HepG2 (cell line): ENCODE measurements around the gene PRPF18. TPM values are rescaled to one million over a fixed set of nuclear protein-coding genes. Genes with fewer than 3 reads are reported as not detected.

Experiments used
- ATAC-seq: fragments of 200-7000 bp; cut with Tn5 transposase; 3 replicates; pipeline ENCODE4 v1.9.1; 2020; ENCODE audit warnings: mild to moderate bottlenecking, moderate library complexity
- BruUV-seq: library from RNA; stranded (reverse); fragments of 400-500 nt; replicated peaks from 2 replicates; lab custom pipeline; 2021; lab: Mats Ljungman, UMichigan
- CTCF ChIA-PET: fragments of 300-600 bp; formaldehyde crosslinking; extraction: SDS; loops from one replicate; lab custom pipeline; 2021; ENCODE audit warnings: low total read pairs, inconsistent platforms, low intra/inter-chr PET ratio; lab: Yijun Ruan, JAX
- POLR2A ChIA-PET: fragments of 350-600 bp; sonication (Branson Sonifier 250); formaldehyde crosslinking; loops from one replicate; lab custom pipeline; 2020; ENCODE audit warnings: antibody characterized with exemption, inconsistent platforms; lab: Yijun Ruan, JAX
- DNase-seq: peaks from one replicate; pipeline ENCODE4 v3.0.0-alpha.2; 2015; ENCODE audit warnings: low spot score
- FAIRE-seq: peaks from 3 replicates; lab custom pipeline; 2011; peaks lifted over from hg19 to GRCh38; lab: Jason Lieb, UNC
- H2AFZ ChIP-seq: one replicate; pipeline ENCODE4 v1.6.1; 2011; ENCODE audit warnings: low read length, inconsistent platforms
- H3K27ac ChIP-seq: fragments of 300-600 bp; 3 replicates; pipeline ENCODE4 v1.8.0; 2011; ENCODE audit warnings: mixed run types, mild to moderate bottlenecking, mixed read lengths, low read length, inconsistent platforms; ENCODE audit not compliant: insufficient read depth; ENCODE audit errors: extremely low read length
- H3K27me3 ChIP-seq, 2 experiments: fragments of 200-600 bp in 1 of 2; 2 replicates in 1 of 2; 3 replicates in 1 of 2; pipeline versions ENCODE4 v1.6.0 to v1.8.0; 2011; ENCODE audit warnings: low read length in 2 of 2, mild to moderate bottlenecking in 2 of 2, moderate library complexity in 2 of 2, inconsistent platforms in 1 of 2; ENCODE audit not compliant: insufficient read depth in 2 of 2, control insufficient read depth in 1 of 2
- H3K36me3 ChIP-seq, 2 experiments: fragments of 200-600 bp in 1 of 2; replicated peaks in 1 of 2; 2 replicates in 1 of 2; 3 replicates in 1 of 2; pipeline versions ENCODE4 v1.5.1 to v1.8.0; 2011; ENCODE audit warnings: low read length in 2 of 2, inconsistent platforms in 1 of 2; ENCODE audit not compliant: insufficient read depth in 2 of 2, control insufficient read depth in 1 of 2
- H3K4me1 ChIP-seq: 2 replicates; pipeline ENCODE4 v1.5.1; 2012; ENCODE audit warnings: low read length, inconsistent platforms; ENCODE audit not compliant: insufficient read depth
- H3K4me2 ChIP-seq: 2 replicates; pipeline ENCODE4 v1.6.0; 2011; ENCODE audit warnings: low read depth, low read length, inconsistent platforms
- H3K4me3 ChIP-seq, 3 experiments: fragments of 200-600 bp in 1 of 3; sonication (generic), shearing (Covaris generic) in 1 of 3; replicated peaks in 1 of 3; 2 replicates each; pipeline ENCODE4 v1.5.1; 2011 to 2016; ENCODE audit warnings: low read length in 3 of 3, inconsistent platforms in 2 of 3, low read depth in 2 of 3, mild to moderate bottlenecking in 2 of 3, control low read depth in 1 of 3, mixed read lengths in 1 of 3; ENCODE audit not compliant: insufficient read depth in 1 of 3
- H3K79me2 ChIP-seq: one replicate; pipeline ENCODE4 v1.6.1; 2011; ENCODE audit warnings: low read length, inconsistent platforms; ENCODE audit not compliant: insufficient read depth
- H3K9ac ChIP-seq: 2 replicates; pipeline ENCODE4 v1.6.0; 2011; ENCODE audit warnings: mild to moderate bottlenecking, low read depth, low read length, inconsistent platforms; ENCODE audit not compliant: insufficient read depth
- H3K9me3 ChIP-seq: 2 replicates; pipeline ENCODE4 v1.5.1; 2012; ENCODE audit warnings: mild to moderate bottlenecking, low read length
- H4K20me1 ChIP-seq: 2 replicates; pipeline ENCODE4 v1.6.0; 2011; ENCODE audit warnings: inconsistent platforms, mild to moderate bottlenecking, low read length, moderate library complexity; ENCODE audit not compliant: insufficient read depth
- DNMT1 ChIP-seq: sonication (generic); formaldehyde crosslinking; IDR thresholded peaks from 2 replicates; pipeline ENCODE4 v1.5.1; 2020; ENCODE audit warnings: mild to moderate bottlenecking, missing genetic modification reagents
- DPF2 ChIP-seq: sonication (generic); formaldehyde crosslinking; IDR thresholded peaks from 2 replicates; pipeline ENCODE4 v1.4.0; 2020; ENCODE audit warnings: mild to moderate bottlenecking, low read depth, missing genetic modification reagents, borderline replicate concordance
- EZH2 ChIP-seq: conservative IDR thresholded peaks from 2 replicates; pipeline ENCODE4 v1.6.1; 2012; ENCODE audit warnings: mild to moderate bottlenecking, low read depth, low read length, moderate library complexity
- GFI1 ChIP-seq: sonication (generic); formaldehyde crosslinking; IDR thresholded peaks from 2 replicates; pipeline ENCODE4 v1.5.0; 2020; ENCODE audit warnings: missing genetic modification reagents, mild to moderate bottlenecking, borderline replicate concordance
- PCBP2 ChIP-seq: fragments of 200-400 bp; formaldehyde crosslinking; optimal IDR thresholded peaks from 2 replicates; pipeline ENCODE3; 2018; ENCODE audit warnings: low read length, low read depth; ENCODE audit not compliant: poor library complexity, severe bottlenecking
- TAF1 ChIP-seq: sonication (generic); formaldehyde crosslinking; IDR thresholded peaks from 2 replicates; pipeline ENCODE4 v1.4.0; 2020; ENCODE audit warnings: missing genetic modification reagents
- XBP1 ChIP-seq: sonication (generic); formaldehyde crosslinking; IDR thresholded peaks from 2 replicates; pipeline ENCODE4 v1.5.0; 2020; ENCODE audit warnings: missing genetic modification reagents
- ZNF343 ChIP-seq: sonication (generic); formaldehyde crosslinking; IDR thresholded peaks from 2 replicates; pipeline ENCODE4 v1.4.0; 2020; ENCODE audit warnings: mild to moderate bottlenecking, missing genetic modification reagents
- ZNF510 ChIP-seq: sonication (generic); formaldehyde crosslinking; IDR thresholded peaks from 2 replicates; pipeline ENCODE4 v1.4.0; 2020; ENCODE audit warnings: low read depth, mild to moderate bottlenecking, missing genetic modification reagents
- ZNF562 ChIP-seq: sonication (generic); formaldehyde crosslinking; IDR thresholded peaks from 2 replicates; pipeline ENCODE4 v1.8.0; 2022; ENCODE audit warnings: missing genetic modification reagents, borderline replicate concordance
- ZNF776 ChIP-seq: sonication (generic); formaldehyde crosslinking; IDR thresholded peaks from 2 replicates; pipeline ENCODE4 v1.4.0; 2020; ENCODE audit warnings: mild to moderate bottlenecking, missing genetic modification reagents
- ZNF777 ChIP-seq: sonication (generic); formaldehyde crosslinking; IDR thresholded peaks from 2 replicates; pipeline ENCODE4 v1.4.0; 2020; ENCODE audit warnings: missing genetic modification reagents
- ZNF841 ChIP-seq: sonication (generic); formaldehyde crosslinking; IDR thresholded peaks from 2 replicates; pipeline ENCODE4 v1.8.1; 2023; ENCODE audit warnings: missing genetic modification reagents, borderline replicate concordance
- ZSCAN31 ChIP-seq: sonication (generic); formaldehyde crosslinking; IDR thresholded peaks from 2 replicates; pipeline ENCODE4 v1.5.0; 2020; ENCODE audit warnings: low read depth, mild to moderate bottlenecking, missing genetic modification reagents
- WGBS: methylation state at CpG from one replicate; pipeline ENCODE4 v1.1.6; 2017; ENCODE audit warnings: low lambda C conversion rate; 5-methylcytosine and 5-hydroxymethylcytosine counted together
- in situ Hi-C: cut with HindIII; loops from 2 replicates; pipeline ENCODE4 v1.10.0; 2017; ENCODE audit warnings: low pct_unique_long_range_greater_than_20kb; ENCODE audit not compliant: extremely low pct_ligation_motif_present
- intact Hi-C: fragments of 100-400 bp; cut with micrococcal nuclease; formaldehyde crosslinking; loops from one replicate; pipeline ENCODE4 v1.10.0; 2022; ENCODE audit not compliant: unreplicated experiment
- polyA plus RNA-seq, 8 experiments: library from polyadenylated mRNA; depleted of rRNA in 3 of 8; stranded (reverse) in 7 of 8; unstranded in 1 of 8; fragments of >200 nt; fragmentation: Illumina TruSeq in 4 of 8; extraction: Trizol in 4 of 8; gene quantifications; 2 replicates each; pipeline versions ENCODE4 v1.2.1 to v1.2.3, GENCODE V29; 2011 to 2016; ENCODE audit warnings: low read depth in 4 of 8, missing spikeins in 1 of 8, mixed read lengths in 1 of 8; ENCODE audit not compliant: insufficient read depth in 1 of 8
- total RNA-seq, 5 experiments: library from RNA; depleted of rRNA; stranded (reverse); fragments of >200 nt; fragmentation: Illumina TruSeq; extraction: Trizol; gene quantifications; 2 replicates each; pipeline ENCODE4 v1.2.3, GENCODE V29; 2016; ENCODE audit warnings: low read depth in 1 of 5

PRPF18 gene
- total and polyA plus RNA-seq, 2 of the 13 experiments (the other 11 are each of a cell fraction or from before 2014, with no cell fraction given), result 6.1 to 17.2 TPM

DNA sequence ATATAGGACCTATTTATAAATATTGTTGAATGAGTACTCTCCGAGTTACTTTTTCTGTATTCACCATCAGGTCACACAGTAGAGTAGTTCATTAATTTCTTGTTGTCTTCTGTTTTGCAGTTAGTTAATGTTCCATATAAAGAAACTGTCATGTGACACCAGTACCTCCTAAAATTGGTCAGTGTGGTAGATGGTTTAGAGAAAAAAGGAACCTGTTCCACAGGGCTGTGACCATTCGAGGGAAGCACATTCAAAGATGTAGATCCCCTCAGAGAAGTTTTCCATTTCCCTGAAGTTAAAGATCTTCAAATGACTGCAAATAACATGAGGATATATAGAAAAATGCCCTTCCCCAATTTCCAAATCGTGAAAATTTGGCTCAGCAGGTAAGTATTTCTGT lies 45.7 kb downstream of the PRPF18 start:
- Histone ChIP-seq H3K27ac (no peak overlapping the region), H4K20me1 (no peaks in the 10 kb centered on the region), H3K9me3 (no peaks in the 10 kb centered on the region), H3K36me3 (peaks cover 5% of the 10 kb centered on the region in 2 experiments; a peak in 4 of 5 replicates), H2AFZ (no peak overlapping the region), H3K4me2 (no peak overlapping the region), H3K4me1 (no peaks in the 10 kb centered on the region), H3K79me2 (no peaks in the 10 kb centered on the region), H3K4me3 (no peak overlapping the region), H3K9ac (no peak overlapping the region), H3K27me3 (no peaks in the 10 kb centered on the region)
- ChIA-PET CTCF (no interaction called here), POLR2A (no interaction called here)
- no peak for FAIRE-seq
- intact Hi-C loops, result no loop called here
- TF ChIP-seq DPF2 (CRISPR knock-in tag), result no peak
- no peak for TF ChIP-seq TAF1
- TF ChIP-seq ZNF510, result no peak
- no peak for TF ChIP-seq ZNF776 (CRISPR knock-in tag)
- TF ChIP-seq ZSCAN31 (CRISPR knock-in tag), result no peak
- TF ChIP-seq XBP1, result no peak
- TF ChIP-seq ZNF777 (CRISPR knock-in tag), result no peak
- no peak for TF ChIP-seq GFI1 (CRISPR knock-in tag)
- TF ChIP-seq EZH2, result no peak
- TF ChIP-seq ZNF562 (CRISPR knock-in tag), result no peak
- no peak for TF ChIP-seq ZNF343 (CRISPR knock-in tag)
- TF ChIP-seq PCBP2, result no peak
- no peak for TF ChIP-seq ZNF841 (CRISPR knock-in tag)
- no peak for TF ChIP-seq DNMT1 (CRISPR knock-in tag)
- no TSS peak for BruUV-seq
- in situ Hi-C loops, result no loop called here
- ATAC-seq, result no peak
- DNase-seq, result no peak
- 91% methylated on average over 3 of the region's 3 CpGs for WGBS
